Mammary epithelial cell (primary cell): ENCODE data around the gene NLGN1.

Experiments
- CTCF ChIP-seq, 2 donors: IDR thresholded peaks in 1 of 2; conservative IDR thresholded peaks in 1 of 2; 2 replicates each; pipeline ENCODE4 v1.5.1; 2011 to 2012; ENCODE audit warnings: inconsistent platforms in 2 of 2, low read length in 2 of 2, mild to moderate bottlenecking in 2 of 2, control low read depth in 1 of 2, low read depth in 1 of 2; ENCODE audit not compliant: insufficient read depth in 1 of 2; ENCODE audit errors: extremely low read depth in 1 of 2
- EZH2 ChIP-seq: IDR thresholded peaks from 2 replicates; pipeline ENCODE4 v1.6.1; 2012; ENCODE audit warnings: low read length, inconsistent platforms, borderline replicate concordance

GRCh38 chr3:173938159-173938558 is 540.6 kb downstream of the NLGN1 start:
- TF ChIP-seq CTCF (conservative IDR thresholded peaks at IDR 0.05 in 1 of 2, IDR thresholded peaks at IDR 0.05 in 1 of 2; ENCODE audit: extremely low read depth in 1 of 2, insufficient read depth in 1 of 2, low read depth in 1 of 2, low read length in 2 of 2) (no peak), EZH2 (no peak)
